GM21528 (cell line): ENCODE data around the gene MAPK8.

Source experiments
- ATAC-seq: cut with Tn5 transposase; IDR thresholded peaks from one replicate; pipeline ENCODE4 v1.9.1; 2021; ENCODE audit warnings: mild to moderate bottlenecking, moderate library complexity; ENCODE audit not compliant: unreplicated experiment, low FRiP score

The MAPK8 gene

GRCh38 chr10:48456808-48457761 is 150.6 kb downstream of the MAPK8 start:
- no peak for ATAC-seq

GRCh38 chr10:48457949-48458661 is 151.6 kb downstream of the MAPK8 start:
- ATAC-seq = no peak

- ATAC-seq = no peak
Observed at GRCh38 chr10:48458662-48459048, 152.2 kb downstream of the MAPK8 start.

GRCh38 chr10:48459270-48460150 is 153.0 kb downstream of the MAPK8 start:
- ATAC-seq = no peak

GRCh38 chr10:48460182-48460581 is 153.7 kb downstream of the MAPK8 start:
- no peak for ATAC-seq

DNA sequence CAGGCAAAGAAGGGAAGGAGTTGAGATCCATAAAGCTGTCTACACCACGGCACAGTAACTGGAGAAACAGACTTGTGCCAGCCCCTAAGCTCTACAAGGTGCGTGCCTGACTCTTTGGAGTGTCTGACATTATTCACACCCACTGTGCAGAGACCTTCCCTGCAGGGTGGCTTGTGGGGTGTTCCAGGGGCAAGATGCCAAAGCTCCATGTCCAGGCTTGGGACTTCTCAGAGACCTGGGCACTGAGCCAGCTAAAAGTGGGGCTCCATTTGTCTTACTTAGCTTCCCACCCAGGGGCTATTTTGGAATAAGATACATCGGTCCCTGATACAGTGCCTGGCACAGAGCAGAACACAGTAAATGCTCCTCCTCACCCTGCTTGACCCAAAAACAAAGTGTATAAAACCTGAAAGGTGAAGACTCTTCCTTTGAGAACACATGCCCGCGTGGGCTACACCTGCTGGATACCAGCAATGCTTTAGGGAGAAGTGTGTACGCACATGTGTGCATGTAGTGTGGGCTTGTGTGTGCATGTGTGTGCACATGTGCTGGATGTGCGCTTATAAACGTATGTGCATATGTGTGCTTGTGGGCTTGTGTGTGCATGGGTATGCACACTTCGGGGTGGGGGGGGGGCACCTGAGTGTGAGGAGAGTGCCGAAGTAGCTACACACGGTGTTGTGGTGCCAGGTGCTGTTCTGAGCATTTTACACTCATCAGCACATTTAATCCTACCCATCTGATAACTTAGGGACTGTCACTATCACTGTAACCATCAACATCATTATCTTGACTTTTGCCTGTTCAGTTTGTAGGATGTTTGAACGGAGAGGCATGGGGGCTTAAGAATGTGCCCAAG is 155.4 kb downstream of the MAPK8 start:
- no peak for ATAC-seq

DNA sequence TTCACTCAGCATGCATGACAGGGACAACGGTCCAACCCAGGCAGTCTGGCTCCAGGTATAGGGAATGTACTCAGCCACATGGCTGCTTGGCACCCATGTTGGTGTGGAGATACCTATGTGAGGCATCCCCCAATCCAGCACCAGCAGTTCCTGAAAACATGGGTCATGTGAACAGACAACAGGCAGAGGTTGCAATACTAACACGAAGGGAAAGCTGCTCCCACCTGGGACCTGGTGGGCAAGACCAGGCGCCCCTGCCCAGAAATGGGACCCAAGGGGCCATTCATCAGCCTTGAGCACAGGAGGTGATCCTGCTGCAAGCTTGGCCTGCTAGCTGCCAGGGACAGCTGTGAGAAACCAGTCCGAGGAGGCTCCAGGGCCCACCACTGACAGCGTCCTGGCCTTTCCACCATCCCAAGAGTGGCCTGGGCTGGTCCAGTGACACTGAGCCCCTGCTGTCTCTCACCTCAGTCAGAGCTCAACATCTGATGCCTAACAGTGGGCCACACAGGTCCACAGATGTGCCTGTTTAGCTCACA is 156.1 kb downstream of the MAPK8 start:
- ATAC-seq = no peak

DNA sequence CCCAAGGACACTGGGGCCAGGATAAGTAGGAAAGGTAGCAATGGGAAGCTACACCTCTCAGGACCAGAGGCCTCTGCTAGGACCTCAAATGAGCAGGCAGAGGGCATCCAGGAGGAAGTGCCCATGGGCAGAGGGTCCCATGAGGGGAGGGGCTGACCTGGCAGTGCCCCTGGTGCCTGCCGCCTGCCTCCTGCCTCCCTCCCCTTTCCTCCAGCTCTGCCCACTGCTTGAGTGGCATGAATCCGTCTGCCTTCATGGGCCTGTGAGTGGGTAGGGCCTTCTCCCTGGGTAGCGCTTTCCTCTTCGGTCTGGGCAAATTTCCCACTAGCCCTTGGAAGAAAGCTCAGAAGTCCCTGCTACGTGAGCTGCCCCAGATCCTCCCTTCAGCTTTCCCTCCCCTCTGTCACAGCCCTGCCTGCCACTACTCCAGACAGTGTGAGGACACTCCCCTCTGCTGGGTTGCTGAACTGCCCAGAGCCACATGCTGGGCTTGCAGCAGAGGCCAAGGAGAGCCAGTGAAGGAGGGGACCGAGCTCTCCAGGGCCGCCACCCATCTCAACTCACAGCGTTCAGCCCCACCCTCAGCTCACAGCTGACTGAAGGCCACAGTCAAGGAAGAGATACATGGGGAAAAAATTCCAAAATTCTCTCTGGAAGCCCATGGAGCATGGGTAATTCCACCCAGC is 157.0 kb downstream of the MAPK8 start:
- no peak for ATAC-seq

DNA sequence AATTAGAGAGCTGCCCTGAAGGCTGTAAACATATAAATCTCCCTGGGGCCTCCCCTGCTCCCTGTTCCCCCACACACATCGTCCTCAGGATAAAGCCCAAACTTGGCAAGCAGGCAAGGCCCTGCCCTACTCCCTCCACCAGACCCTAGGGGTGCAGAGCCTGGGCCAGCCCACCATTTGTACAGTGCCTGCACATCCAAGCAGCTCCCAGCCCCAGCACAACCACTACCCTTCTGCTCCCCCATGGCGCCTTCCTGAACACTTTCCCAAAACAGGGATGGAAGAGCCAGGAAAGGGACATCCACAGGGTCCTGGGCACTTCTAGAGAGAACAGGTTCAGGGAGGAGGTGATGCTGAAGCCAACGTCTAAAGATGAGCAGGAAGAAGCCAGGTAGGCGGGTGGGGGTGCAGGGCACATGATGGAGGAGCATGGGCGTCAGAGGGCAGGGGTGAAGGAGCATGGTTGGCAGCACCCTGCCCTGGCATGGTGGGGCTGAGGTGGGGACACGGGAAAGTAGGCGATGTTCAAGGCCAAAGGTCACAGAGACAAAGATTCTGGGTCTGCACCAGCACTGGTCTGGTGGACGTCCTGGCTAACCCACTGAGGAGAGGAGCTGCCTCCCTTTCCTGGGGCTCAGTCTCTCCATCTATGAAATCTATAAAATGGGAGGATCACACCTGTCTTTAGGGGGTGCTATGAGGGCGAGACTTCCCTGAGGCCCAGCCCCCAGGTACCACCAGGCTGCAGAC is 157.8 kb downstream of the MAPK8 start:
- no peak for ATAC-seq

- ATAC-seq = no peak
Observed at GRCh38 chr10:48464871-48465736, 158.6 kb downstream of the MAPK8 start.

DNA sequence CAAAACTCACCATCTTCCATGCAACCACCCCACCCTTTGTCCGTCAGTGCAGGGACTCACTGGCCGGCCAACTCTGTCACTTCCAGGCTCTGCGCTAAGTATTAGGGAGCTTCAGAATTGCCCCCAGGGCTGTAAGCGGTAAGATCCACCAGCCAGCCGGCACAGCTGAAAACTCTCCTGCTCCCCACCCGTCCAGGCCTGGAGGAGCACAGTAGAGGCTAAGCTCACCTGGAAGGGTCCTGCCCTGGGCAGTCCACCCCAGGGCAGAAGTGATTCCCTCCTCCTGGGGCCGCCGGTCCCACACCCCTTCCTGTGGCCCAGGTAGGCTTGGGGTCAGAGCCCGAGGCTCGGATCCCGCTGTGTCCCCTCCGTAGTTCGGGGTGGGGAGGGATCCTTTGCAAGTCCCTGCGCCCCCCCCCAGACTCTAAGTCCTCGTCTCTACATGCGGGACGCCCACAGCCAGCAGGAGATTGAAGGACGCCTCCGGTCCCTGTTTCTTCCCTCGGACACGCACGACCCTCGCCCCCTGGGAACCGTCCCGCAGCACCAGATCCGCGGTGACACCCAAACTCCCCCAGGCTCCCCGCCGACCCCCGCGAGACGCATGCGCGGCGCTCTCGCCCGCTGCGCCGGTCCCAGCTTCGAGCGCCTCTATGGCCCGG is 159.5 kb downstream of the MAPK8 start:
- no peak for ATAC-seq

GRCh38 chr10:48466611-48467240 is 160.2 kb downstream of the MAPK8 start:
- ATAC-seq = no peak

DNA sequence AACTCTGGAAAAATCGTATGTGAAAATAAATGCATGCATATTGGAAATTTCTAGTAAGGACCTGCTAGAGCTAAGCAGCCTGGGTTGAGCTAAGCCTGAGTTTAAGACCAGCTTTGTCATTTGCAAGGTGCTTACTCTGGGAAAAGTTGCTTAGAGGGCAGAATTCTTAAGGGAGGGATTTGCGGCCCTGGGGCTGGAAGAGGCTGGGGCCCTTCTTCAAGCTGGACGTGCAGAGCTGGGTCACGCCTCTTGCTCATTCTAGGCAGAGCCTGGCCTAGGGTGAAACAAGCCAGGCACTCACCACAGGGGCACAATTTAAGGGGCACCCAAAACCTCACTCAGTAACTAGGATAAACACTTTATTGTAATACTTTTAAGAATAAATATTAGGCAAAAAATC is 161.2 kb downstream of the MAPK8 start:
- ATAC-seq = no peak

GRCh38 chr10:48468130-48468790 is 161.8 kb downstream of the MAPK8 start:
- no peak for ATAC-seq

DNA sequence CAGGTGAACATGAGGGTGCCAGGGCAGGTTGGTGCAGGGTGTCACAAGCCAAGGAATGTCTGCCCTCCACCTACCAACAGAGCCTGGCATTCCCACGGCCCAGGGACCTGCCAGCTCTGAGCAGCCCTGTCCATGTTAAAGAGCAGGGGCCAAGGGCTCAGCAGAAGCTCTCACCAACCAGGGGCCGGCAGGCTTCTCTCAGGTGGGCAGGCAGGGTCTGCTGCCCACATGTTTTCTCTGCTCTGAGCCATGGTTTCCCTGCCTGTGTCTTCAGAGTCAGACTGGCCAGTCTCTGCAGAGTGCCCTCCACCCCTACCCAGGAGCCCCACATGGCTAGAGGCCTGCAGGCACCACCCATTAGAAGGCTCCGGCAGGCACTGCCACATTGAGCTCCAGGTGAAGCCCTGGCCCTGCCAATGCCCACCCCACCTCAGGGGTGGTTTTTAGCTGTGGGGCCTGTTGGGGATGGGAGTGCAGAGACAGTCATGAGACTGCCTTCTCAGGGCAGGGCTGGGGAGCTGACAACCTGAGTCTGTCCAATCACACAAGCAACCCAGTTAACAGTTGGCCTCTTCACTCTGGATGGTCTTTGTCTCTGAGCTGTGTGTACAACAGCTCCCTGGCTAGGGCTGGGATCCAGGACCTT is 162.5 kb downstream of the MAPK8 start:
- no peak for ATAC-seq
